GM21360 (cell line): ENCODE data around the gene FEM1A.
"Not testable (repeated sequence)": the region's sequence is repeated elsewhere in the genome, so short reads cannot be mapped to it uniquely, and the experiment has no call there.

Source experiments
- ATAC-seq: cut with Tn5 transposase; IDR thresholded peaks from one replicate; pipeline ENCODE4 v1.9.1; 2021; ENCODE audit warnings: mild to moderate bottlenecking, moderate library complexity; ENCODE audit not compliant: unreplicated experiment

FEM1A gene

DNA sequence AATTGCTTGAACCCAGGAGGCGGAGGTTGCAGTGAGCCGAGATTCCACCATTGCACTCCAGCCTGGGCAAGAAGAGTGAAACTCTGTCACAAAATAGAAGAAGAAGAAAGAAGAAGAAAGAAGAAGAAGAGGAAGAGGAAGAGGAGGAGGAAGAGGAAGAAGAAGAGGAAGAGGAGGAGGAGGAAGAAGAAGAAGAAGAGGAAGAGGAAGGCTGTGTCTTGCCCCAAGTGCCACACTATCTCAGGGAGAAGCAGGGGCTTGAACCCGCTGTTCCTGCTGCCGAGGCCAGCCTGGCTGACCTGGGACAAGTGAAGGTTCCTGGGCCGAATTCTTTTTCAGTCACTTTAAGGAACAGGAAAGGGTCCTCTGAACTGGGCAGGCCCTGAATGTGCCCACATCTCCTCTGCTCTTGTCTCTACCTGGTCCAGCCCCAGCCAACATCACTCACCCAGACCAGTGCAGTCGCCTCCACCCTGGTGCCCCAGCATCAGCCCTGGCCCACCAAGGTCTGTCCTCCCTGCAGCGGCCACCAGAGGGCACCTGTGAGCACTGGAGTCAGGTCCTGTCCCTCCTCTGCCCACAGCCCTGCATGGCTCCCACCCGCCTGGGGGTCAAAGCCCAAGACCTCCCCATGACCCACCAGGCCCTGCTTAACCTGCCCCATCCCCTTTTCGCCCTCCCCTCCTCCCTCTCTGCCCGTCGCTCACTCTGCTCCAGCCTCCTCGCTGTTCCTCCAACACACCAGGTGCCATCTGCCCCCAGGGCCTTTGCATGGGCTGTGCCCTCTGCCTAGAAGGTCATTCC lies 20.0 kb downstream of the FEM1A start:
- no peak for ATAC-seq

DNA sequence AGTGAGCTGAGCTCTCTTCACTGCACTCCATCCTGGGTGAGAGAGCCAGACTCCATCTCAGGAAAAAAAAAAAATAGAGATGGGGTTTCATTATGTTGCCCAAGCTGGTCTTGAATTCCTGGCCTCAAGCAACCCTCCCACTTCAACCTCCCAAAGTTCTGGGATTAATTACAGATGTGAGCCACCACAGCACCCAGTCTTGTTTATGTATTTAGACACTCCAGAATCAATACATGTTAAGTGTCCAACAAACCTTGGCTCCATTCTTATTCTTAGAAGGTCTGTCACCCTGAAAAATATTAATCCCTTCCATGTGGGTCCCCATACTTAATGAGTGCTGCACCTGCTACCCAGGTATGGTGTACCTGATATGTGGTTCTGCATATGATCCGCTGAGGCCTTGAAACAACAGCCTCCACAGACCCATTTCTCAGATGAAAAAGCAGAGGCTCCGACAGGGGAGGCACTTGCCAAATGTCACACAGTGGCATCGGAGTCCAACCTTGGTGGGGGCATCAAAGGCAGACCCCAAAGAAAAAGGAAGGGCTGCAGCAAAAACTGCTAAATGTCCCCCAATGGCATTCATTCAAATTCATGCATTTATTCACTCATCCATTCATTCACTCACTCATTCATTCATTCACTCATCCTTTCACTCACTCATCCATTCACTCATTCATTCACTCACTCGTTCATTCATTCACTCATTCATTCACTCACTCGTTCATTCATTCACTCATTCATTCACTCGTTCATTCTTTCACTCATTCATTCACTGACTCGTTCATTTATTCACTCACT lies 23.3 kb downstream of the FEM1A start:
- no peak for ATAC-seq

DNA sequence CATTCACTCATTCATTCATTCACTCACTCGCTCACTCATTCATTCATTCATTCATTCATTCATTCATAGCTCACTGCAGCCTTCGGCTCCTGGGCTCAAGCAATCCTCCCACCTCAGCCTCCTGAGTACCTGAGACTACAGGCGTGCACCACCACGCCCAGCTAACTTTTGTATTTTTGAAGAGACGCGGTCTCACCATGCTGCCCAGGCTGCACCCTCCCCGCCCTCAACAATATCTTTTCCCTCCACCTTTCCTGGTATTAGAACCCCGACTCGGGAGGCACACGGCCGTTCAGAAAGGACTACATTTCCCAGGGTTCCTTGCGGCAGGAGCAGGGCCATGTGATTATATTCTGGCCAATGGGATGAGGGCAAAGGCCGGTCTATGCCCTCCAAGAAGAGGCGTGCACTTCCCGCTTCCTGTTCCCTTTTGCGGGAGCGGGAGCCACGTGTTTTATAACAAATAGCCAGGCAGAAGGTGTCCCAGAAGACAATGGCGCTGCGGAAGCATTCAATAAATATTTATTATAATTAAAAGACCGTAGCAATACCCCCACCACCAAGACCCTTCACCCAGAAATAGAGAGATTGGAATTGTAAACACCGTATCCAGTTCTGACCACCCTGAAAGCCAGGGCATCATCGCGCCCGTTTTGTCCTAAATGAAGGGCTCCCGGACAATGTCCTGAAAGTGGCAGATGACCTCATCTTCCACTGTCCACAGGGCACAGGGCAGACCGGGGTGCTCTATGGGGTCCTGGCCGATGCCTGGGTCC lies 24.1 kb downstream of the FEM1A start:
- no peak for ATAC-seq

DNA sequence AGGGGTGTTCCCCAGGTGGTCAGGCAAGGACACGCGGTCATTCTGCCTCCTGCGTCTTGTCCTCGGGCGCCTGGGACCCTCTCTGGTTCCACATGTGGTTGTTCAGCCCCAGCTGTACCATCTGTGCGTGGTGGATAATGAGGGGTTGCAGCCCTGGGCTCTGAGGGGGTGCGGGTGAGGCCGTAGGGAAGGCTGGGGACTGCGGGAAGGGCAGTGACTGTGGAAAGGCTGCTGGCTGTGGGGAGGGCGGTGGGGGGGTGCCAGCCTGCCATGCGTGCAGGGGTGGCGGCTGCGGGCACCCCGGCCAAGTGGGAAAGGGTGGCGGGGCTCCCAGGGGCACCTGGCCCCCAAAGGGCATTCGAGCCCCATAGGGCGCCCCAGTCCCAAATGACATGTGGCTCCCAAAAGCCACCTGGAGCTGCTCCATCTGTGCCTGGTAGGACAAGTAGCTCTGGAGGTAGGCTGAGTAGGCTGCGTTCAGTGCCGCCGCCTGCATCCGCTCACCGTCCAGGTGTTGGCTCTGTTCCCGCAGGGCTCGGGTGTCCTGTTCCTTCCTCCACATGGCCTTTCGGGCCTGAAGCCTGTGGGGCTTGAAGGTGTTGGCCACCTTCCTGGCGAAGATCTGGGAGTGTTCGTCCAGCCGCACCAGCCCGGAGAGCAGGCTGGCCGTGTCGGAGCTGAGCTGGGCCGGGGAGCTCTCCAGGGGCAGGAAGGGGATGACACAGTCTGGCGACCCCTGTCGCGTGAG lies 24.8 kb downstream of the FEM1A start:
- ATAC-seq = no peak

DNA sequence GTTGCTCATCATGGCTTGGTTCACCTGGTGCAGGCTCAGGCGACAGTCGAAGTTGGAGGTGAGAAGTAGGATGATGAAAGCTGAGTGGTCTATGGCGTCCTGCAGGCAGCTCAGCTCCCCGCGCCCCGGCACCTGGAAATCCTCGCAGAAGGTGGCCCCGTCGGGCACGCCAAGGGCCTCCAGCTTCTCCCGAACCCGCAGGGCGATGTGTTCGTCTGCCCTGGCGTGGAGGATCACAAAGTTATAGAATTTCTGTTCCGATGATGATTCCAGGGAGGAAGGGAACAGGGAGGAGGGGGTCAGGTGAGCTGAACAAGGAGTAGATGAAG lies 25.4 kb downstream of the FEM1A start:
- no peak for ATAC-seq

DNA sequence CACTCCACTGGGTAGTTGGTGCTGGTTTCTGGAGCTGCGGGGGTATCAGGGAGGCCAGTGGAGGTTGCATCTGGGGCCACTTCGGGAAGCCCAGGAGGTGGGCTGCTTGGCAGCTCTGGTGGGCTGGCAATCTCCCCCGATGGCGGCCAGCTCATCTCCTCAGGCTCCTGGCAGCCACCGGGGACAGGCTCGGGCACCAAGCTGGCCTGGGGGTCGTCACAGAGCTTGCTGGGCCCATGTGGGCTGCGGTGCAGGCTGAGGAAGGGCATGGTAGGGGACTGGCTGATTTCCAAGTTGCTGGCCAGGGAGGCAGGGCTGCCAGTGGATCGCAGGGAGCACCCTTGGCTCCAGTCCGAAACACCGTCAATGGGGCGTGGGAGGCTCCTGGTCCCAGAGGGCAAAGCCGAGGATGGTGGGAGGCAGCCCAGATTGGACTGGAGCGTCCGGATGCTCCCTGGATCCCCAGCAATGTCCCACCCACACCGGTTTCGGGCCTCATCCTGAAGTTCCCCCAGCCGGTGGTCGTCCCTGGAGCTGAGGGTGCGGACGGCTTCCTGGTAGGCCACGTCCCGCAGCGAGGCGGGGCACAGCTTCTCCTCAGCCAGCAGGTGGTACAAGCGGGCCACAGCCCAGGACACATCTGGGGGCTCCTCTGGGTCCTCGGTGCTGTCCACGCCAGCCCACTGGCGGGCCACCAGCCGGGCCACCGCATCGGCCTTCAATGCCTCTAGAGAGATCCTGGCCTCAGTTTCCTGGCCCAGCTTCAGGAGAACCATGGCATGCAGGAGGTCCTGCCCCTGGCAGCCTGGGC lies 26.1 kb downstream of the FEM1A start:
- no peak for ATAC-seq

DNA sequence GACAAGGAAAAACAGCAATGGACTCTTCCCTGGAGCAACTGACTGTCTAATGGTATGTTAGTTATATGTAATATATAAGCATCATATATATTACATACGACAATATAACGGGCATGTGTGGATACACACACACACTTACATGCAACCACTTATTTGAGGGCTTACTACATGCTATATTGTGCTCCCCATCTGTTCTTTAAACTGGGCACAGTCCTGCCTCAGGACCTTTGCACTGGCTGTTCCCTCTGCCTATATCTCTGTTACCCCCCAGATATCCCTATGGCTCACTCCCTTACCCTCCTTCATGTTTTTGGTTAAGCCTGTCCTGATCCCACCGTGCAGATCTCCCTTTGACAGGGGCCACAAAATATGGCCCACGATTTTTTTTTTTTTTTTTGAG lies 29.7 kb downstream of the FEM1A start:
- ATAC-seq = no peak

DNA sequence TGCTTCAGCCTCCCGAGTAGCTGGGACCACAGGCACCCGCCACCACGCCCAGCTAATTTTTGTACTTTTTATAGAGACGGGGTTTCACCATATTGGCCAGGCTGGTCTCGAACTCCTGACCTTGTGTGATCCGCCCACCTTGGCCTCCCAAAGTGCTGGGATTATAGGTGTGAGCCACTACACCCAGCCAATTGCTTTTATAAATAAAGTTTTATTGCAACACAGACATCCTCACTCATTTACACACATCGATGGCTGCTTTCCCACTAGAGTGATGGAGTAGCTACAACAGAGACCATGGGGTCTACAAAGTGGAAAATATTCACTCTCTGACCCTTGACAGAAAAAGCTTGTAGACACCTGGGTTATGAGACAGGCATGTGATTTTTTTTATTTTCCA lies 30.8 kb downstream of the FEM1A start:
- ATAC-seq = not testable (repeated sequence)

DNA sequence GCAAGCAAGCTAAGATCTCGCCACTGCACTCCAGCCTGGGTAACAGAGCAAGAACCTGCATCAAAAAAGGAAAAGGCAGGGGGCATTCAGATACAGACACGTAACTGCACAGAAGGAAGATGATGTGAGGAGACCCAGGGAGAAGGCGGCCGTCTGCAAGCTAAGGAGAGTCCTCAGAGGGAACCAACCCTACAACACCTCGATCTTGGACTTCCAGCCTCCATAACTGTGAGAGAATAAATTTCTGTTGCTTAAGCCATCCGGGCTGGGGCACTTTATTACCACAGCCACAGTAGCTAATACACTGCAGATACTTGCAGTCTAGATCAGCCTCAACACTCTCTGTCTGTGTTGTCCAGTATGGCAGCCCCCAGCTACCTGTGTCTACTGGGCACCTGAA lies 32.0 kb downstream of the FEM1A start:
- no peak for ATAC-seq

DNA sequence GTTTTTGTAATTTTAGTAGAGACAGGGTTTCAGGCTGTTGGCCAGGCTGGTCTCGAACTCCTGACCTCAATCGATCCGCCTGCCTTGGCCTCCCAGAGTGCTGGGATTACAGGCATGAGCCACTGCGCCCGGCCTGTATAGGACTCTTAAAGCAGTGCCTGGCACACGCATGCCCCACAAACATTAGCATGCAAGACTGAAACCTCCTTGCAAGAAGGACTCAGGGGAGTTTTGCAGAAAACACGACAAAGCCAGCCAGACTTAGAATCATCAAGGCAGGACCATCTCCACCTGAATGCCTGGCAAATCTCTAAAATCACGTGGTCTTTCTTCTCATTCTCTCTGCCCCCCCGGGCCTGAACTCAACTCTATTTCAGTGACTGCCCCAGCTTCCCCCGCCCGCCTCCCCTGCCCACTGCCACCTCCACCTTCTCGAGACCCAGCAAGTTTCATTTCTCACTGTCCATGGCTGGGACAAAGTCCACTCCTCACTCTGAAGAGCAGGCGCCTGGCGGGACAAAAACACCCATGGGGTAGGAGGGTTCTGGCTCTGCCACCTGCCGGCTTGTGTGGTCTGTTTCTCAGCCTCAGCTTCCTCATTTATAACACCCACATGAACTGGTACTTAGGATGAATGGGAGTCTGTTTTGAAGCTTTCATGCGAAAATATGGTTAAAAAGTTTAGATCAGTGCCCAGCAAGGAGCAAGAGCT lies 37.6 kb downstream of the FEM1A start:
- ATAC-seq = no peak

DNA sequence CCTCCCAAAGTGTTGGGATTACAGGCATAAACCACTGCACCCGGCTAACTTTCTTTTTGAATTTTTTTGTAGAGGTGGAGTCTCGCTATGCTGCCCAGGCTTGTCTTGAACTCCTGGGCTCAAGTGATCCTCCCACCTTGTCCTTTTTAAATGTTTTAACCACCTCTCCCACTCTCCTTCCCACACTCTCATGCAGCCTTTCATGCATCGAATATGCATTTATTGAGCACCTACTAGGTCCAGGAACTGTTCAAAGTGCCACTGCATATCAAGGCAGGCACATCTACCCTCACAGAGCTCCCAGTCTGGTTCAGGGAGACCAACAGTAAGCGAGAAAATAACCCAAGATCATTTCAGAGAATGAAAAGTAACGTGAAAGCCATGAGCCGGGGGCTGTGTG lies 38.8 kb downstream of the FEM1A start:
- no peak for ATAC-seq

DNA sequence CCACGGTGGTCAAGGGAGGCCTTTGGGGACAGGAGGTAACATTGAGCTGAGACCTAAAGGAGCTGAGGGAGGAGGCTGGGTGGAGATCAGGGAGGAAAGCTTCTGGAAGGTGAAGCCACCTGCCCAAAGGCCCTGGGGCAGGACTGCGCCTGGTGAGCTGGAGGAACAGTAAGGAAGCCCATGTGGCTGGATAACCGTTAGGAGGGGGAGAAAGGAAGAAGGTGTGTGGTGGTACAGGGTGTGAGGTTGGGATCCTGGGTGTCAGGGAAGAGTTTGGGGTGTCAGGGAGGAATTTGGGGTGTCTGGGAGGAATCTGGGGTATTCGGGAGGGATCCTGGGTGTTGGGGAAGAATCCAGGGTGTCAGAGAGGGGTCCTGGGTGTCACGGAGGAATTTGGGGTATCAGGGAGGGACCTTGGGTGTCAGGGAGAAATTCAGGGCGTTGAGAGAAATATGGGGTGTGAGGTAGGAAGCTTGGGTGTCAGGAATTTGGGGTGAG lies 39.3 kb downstream of the FEM1A start:
- no peak for ATAC-seq

DNA sequence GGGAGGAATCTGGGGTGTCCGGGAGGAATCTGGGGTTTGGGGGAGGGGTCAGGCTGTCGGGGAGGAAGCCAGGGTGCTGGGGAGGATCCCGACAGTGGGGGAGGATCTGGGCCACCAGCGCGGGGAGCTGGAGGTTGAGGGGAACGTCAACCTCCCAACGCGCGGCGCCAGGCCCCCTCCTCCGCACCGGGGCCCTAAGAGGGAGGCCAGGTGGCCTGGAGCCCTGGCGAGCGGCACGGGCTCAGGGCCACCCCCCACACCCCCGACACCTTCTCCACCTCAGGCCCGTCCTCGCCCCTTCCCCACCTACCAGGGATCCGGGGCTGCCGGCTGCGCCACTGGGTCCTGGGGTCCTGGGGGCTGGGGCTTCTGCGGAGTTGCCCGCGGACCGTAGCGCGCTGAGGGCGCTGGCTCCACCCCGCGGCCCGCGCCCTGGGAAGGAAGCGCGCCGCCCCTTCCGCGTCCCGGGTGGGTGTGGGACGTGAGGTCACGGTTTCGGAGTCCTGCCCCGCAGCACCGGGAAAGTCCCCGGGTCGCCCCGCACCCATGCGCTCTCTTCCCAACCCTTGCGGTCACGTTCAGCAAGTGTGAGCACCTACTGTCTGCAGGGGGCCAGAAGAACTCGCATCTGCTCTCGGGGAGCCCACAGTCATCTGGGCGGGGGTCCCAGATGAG lies 39.9 kb downstream of the FEM1A start, which contains the start of gene TICAM1:
Gene TICAM1 (minus strand): TSS at position 409 of the 675 bp plus-strand sequence. CDS start 13,335 bp downstream, outside the sequence.
- peak; percentile 68 for ATAC-seq

DNA sequence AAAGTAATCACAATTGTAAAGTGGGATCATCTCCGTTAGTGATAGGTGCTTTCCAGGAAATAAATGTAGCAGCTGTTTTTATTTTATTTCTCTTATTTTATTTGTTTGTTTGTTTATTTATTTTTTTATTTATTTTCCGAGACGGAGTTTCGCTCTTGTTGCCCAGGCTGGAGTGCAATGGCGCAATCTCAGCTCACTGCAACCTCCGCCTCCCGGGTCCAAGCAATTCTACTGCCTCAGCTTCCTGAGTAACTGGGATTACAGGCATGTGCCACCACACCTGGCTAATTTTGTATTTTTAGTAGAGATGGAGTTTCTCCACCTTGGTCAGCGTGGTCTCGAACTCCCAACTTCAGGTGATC lies 40.4 kb downstream of the FEM1A start:
- ATAC-seq = not testable (repeated sequence)

DNA sequence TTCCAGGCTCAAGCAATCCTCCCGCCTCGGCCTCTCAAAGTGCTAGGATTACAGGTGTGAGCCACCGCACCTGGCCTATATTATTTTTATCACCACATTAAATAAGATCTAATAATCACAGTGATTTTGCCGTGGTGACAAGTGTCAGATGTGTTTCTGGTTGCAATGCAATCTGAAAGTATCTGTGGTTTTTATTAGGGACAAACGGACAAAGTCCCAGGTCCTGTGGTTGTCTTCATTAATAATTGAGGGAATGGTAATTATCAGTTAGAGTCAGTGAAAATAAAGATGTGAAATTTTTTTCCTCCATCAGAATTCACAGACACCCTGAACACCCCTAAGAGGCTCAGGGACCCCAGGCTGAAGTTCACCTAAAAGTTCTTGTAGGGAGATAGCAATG lies 41.2 kb downstream of the FEM1A start:
- ATAC-seq = no peak

DNA sequence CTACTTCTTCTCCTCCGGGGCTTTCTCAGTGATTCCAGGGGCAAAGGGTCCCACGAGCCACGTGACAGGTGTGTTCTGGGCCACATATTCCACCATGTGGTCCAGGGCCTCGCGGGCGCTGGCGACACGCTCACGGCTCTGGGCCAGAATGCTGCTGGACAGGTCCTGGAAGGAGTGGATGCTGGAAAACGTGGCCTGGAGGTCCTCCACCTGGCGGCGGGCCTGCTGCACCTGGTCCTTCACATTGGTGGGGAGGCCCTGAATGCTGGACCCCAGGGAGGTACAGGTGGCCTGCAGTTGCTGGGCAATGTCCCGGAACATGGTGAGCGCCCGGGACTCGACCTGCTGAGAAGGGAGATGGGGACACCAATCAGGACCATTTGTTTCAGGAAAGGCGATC lies 47.7 kb downstream of the FEM1A start:
- no peak for ATAC-seq

DNA sequence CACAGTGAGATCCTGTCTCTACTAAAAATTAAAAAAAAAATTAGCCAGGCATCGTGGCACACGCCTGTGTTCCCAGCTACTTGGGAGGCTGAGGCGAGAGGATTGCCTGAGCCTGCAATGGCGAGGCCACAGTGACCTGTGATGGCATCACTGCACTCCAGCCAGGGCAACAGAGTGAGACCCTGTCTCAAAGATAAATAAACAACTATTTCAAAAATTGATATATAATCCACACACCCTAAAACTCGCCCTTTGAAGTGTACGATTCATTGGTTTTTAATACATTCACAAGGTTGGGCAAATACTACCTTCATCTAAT lies 52.1 kb downstream of the FEM1A start:
- no peak for ATAC-seq

DNA sequence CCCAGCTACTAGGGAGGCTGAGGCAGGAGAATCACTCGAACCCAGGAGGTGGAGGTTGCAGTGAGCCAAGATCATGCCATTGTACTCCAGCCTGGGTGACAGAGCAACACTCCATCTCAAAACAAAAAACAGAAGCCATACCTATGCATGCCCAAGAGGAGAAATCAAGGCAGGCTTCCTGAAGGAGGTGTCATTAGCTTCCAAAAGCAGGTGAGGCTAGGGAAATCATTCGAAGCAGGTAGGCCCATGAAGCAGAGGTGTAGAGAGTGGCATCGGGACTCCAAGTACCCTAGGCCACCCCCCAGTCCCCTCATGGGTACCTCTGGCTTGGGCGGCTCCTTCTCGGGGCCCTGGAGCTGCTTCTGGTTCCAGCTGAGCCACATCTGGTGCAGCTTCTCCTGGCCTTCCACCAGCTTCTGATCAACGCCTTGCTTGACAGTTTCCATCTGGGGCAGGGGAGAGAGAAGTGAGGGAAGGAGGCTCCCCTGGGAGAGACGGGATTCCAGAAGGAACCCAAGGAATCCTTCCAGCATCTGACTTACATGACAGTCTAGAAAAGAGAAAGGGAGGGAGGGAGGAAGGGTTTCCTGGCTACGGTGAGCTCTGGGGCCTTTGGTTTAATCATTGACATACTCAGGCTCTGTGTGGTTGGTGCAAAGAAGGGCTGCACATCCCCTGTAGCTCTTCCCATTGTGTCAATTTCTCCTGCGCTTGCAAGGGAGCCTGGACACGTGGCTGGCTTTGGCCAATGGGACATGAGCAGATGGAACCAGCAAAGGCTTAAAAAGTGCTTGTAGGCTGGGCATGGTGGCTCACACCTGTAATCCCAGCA lies 53.0 kb downstream of the FEM1A start:
- ATAC-seq = no peak
